ENCODE data around the gene FHOD1.

DNA sequence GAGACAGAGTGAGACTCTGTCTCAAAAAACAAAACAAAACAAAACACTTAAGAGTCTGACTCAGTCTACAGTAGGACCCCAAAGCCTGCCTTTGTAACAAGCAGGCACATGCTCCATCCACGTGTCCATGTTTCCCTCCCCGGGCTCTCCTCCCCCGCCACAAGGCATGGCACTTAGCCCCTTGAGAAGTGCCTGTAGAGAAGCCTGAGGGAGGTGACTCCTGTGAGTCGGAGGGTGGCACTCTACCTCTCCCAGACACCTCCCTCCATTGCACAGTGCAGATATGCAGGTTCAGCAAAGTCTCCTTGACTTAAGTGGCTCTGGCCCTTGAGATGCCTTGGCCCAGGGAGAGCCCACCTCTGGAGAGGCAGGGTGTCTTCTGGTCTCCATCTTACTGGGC, 6.8 kb downstream of the FHOD1 start:
- TF ChIP-seq, protein P1, sequence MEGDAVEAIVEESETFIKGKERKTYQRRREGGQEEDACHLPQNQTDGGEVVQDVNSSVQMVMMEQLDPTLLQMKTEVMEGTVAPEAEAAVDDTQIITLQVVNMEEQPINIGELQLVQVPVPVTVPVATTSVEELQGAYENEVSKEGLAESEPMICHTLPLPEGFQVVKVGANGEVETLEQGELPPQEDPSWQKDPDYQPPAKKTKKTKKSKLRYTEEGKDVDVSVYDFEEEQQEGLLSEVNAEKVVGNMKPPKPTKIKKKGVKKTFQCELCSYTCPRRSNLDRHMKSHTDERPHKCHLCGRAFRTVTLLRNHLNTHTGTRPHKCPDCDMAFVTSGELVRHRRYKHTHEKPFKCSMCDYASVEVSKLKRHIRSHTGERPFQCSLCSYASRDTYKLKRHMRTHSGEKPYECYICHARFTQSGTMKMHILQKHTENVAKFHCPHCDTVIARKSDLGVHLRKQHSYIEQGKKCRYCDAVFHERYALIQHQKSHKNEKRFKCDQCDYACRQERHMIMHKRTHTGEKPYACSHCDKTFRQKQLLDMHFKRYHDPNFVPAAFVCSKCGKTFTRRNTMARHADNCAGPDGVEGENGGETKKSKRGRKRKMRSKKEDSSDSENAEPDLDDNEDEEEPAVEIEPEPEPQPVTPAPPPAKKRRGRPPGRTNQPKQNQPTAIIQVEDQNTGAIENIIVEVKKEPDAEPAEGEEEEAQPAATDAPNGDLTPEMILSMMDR (IDR thresholded peaks at IDR 0.05; ENCODE audit: low read length): no peak
- no peak for TF ChIP-seq EZH2 (IDR thresholded peaks at IDR 0.05; ENCODE audit: borderline replicate concordance, low read length)
